HAP-1 (cell line): ENCODE measurements around the gene ASB1.
"Not testable (repeated sequence)": the region's sequence is repeated elsewhere in the genome, so short reads cannot be mapped to it uniquely, and the experiment has no call there.

Source experiments
- DNase-seq, 2 experiments: peaks; one replicate each; pipeline ENCODE4 v3.0.0-alpha.2; 2016 to 2020; ENCODE audit warnings: low spot score in 2 of 2
- H3K27me3 ChIP-seq: fragments of 250-450 bp; sonication (Bioruptor Pico); 2 replicates; pipeline ENCODE4 v1.5.1; 2020; ENCODE audit warnings: low read depth, mild to moderate bottlenecking, moderate library complexity
- H3K36me3 ChIP-seq: fragments of 250-450 bp; sonication (Bioruptor Pico); replicated peaks from 2 replicates; pipeline ENCODE4 v1.5.1; 2020; ENCODE audit warnings: mild to moderate bottlenecking
- H3K4me1 ChIP-seq: fragments of 250-450 bp; sonication (Bioruptor Pico); 2 replicates; pipeline ENCODE4 v1.5.1; 2020; ENCODE audit warnings: mild to moderate bottlenecking
- H3K4me3 ChIP-seq: fragments of 250-450 bp; sonication (Bioruptor Pico); 2 replicates; pipeline ENCODE4 v1.5.1; 2020; ENCODE audit warnings: mild to moderate bottlenecking, moderate library complexity
- H3K9me3 ChIP-seq: fragments of 250-450 bp; sonication (Bioruptor Pico); 2 replicates; pipeline ENCODE4 v1.5.1; 2020; ENCODE audit warnings: mild to moderate bottlenecking, moderate library complexity
- in situ Hi-C: fragments of 300-500 bp; cut with MboI; formaldehyde crosslinking; loops from 3 replicates; pipeline ENCODE4 v1.14.3; 2020; ENCODE audit warnings: low sequenced_read_pairs, inconsistent platforms, mixed read lengths

ASB1 gene

GRCh38 chr2:238391042-238391689 lies 35.6 kb upstream of the ASB1 start:
- DNase-seq: no peak
- Histone ChIP-seq H3K4me1 (no peaks in the 10 kb centered on the region), H3K9me3 (no peaks in the 10 kb centered on the region), H3K27me3 (no peaks in the 10 kb centered on the region), H3K4me3 (no peak overlapping the region), H3K36me3 (no peaks in the 10 kb centered on the region)
- in situ Hi-C loops: no loop called here

- Histone ChIP-seq H3K36me3 (peaks cover 7% of the 10 kb centered on the region), H3K27me3 (no peaks in the 10 kb centered on the region), H3K9me3 (no peaks in the 10 kb centered on the region), H3K4me1 (peaks cover 6% of the 10 kb centered on the region; the same call in 1 of the 2 replicates), H3K4me3 (no peak overlapping the region)
- DNase-seq: no peak
- in situ Hi-C loops: no loop called here
Measured at GRCh38 chr2:238396663-238397062, 30.1 kb upstream of the ASB1 start.

GRCh38 chr2:238397356-238397755 lies 29.4 kb upstream of the ASB1 start:
- no peak for DNase-seq
- Histone ChIP-seq H3K9me3 (no peaks in the 10 kb centered on the region), H3K4me3 (no peak overlapping the region), H3K4me1 (peaks cover 6% of the 10 kb centered on the region; the same call in 1 of the 2 replicates), H3K27me3 (no peaks in the 10 kb centered on the region), H3K36me3 (peaks cover 7% of the 10 kb centered on the region)
- in situ Hi-C loops: no loop called here

GRCh38 chr2:238398577-238398976 lies 28.1 kb upstream of the ASB1 start:
- Histone ChIP-seq H3K9me3 (no peaks in the 10 kb centered on the region), H3K27me3 (no peaks in the 10 kb centered on the region), H3K36me3 (peaks cover 7% of the 10 kb centered on the region), H3K4me3 (no peak overlapping the region), H3K4me1 (peaks cover 6% of the 10 kb centered on the region; the same call in 1 of the 2 replicates)
- DNase-seq: no peak
- in situ Hi-C loops: no loop called here

GRCh38 chr2:238399094-238399493 lies 27.6 kb upstream of the ASB1 start:
- no peak overlapping the region for H3K4me3 ChIP-seq
- DNase-seq: no peak
- H3K4me1 ChIP-seq: peaks cover 6% of the 10 kb centered on the region; the same call in 1 of the 2 replicates
- H3K36me3 ChIP-seq: peaks cover 7% of the 10 kb centered on the region
- in situ Hi-C loops: no loop called here
- H3K9me3 ChIP-seq: no peaks in the 10 kb centered on the region
- H3K27me3 ChIP-seq: no peaks in the 10 kb centered on the region

GRCh38 chr2:238401551-238401950 lies 25.2 kb upstream of the ASB1 start:
- H3K4me3 ChIP-seq: no peak overlapping the region
- DNase-seq: no peak
- in situ Hi-C loops: no loop called here
- no peaks in the 10 kb centered on the region for H3K27me3 ChIP-seq
- peaks cover 7% of the 10 kb centered on the region for H3K36me3 ChIP-seq
- H3K9me3 ChIP-seq: no peaks in the 10 kb centered on the region
- peaks cover 6% of the 10 kb centered on the region; the same call in 1 of the 2 replicates for H3K4me1 ChIP-seq

GRCh38 chr2:238403632-238404405 lies 22.9 kb upstream of the ASB1 start:
- H3K4me3 ChIP-seq: no peak overlapping the region

GRCh38 chr2:238404406-238405216 lies 22.1 kb upstream of the ASB1 start:
- H3K4me1 ChIP-seq: peaks cover 2% of the 10 kb centered on the region; the same call in 1 of the 2 replicates
- no peaks in the 10 kb centered on the region for H3K36me3 ChIP-seq
- in situ Hi-C loops: no loop called here
- no peak overlapping the region for H3K4me3 ChIP-seq
- H3K9me3 ChIP-seq: no peaks in the 10 kb centered on the region
- no peaks in the 10 kb centered on the region for H3K27me3 ChIP-seq
- DNase-seq: no peak

More at GRCh38 chr2:238403632-238404405, 22.9 kb upstream of the ASB1 start:
- Histone ChIP-seq H3K27me3 (no peaks in the 10 kb centered on the region), H3K36me3 (peaks cover 7% of the 10 kb centered on the region), H3K9me3 (no peaks in the 10 kb centered on the region), H3K4me1 (peaks cover 6% of the 10 kb centered on the region; the same call in 1 of the 2 replicates)
- in situ Hi-C loops: no loop called here
- DNase-seq: no peak

- in situ Hi-C loops: not testable (repeated sequence)
Measured at GRCh38 chr2:238405217-238405555, 21.5 kb upstream of the ASB1 start.

GRCh38 chr2:238406221-238406997 lies 20.3 kb upstream of the ASB1 start:
- no peaks in the 10 kb centered on the region for H3K9me3 ChIP-seq
- H3K27me3 ChIP-seq: no peaks in the 10 kb centered on the region
- no peaks in the 10 kb centered on the region for H3K4me1 ChIP-seq
- DNase-seq: no peak
- in situ Hi-C loops: no loop called here
- H3K36me3 ChIP-seq: no peaks in the 10 kb centered on the region
- no peak overlapping the region for H3K4me3 ChIP-seq

More at GRCh38 chr2:238405217-238405555, 21.5 kb upstream of the ASB1 start:
- DNase-seq, H3K27me3 ChIP-seq, H3K4me1 ChIP-seq, H3K36me3 ChIP-seq, H3K4me3 ChIP-seq, H3K9me3 ChIP-seq: not testable (repeated sequence)

GRCh38 chr2:238406998-238407285 lies 19.8 kb upstream of the ASB1 start:
- DNase-seq: no peak
- Histone ChIP-seq H3K9me3 (no peaks in the 10 kb centered on the region), H3K27me3 (no peaks in the 10 kb centered on the region), H3K4me1 (no peaks in the 10 kb centered on the region), H3K36me3 (no peaks in the 10 kb centered on the region), H3K4me3 (no peak overlapping the region)
- in situ Hi-C loops: no loop called here

- H3K9me3 ChIP-seq: no peaks in the 10 kb centered on the region
- H3K4me1 ChIP-seq: no peaks in the 10 kb centered on the region
- H3K27me3 ChIP-seq: no peaks in the 10 kb centered on the region
- in situ Hi-C loops: no loop called here
- no peaks in the 10 kb centered on the region for H3K36me3 ChIP-seq
- no peak for DNase-seq
- no peak overlapping the region for H3K4me3 ChIP-seq
Measured at GRCh38 chr2:238407566-238407965, 19.2 kb upstream of the ASB1 start.

GRCh38 chr2:238408615-238409340 lies 17.9 kb upstream of the ASB1 start:
- Histone ChIP-seq H3K36me3 (no peaks in the 10 kb centered on the region), H3K9me3 (no peaks in the 10 kb centered on the region), H3K27me3 (no peaks in the 10 kb centered on the region), H3K4me3 (no peak overlapping the region), H3K4me1 (no peaks in the 10 kb centered on the region)
- in situ Hi-C loops: no loop called here
- no peak for DNase-seq
